C4-2B (cell line): ENCODE measurements around the gene RRAS2.
"Not testable (repeated sequence)": the region's sequence is repeated elsewhere in the genome, so short reads cannot be mapped to it uniquely, and the experiment has no call there.

ENCODE experiments used
- H3K27ac ChIP-seq: fragments of 450-650 bp; 2 replicates; pipeline ENCODE4 v1.5.1; 2017
- ZFX ChIP-seq: fragments of 450-650 bp; IDR thresholded peaks from 2 replicates; pipeline ENCODE4 v1.6.1; 2017
- TF ChIP-seq, protein P1 (sequence below): fragments of 450-650 bp; conservative IDR thresholded peaks from 2 replicates; pipeline ENCODE4 v1.5.1; 2017; ENCODE audit warnings: mild to moderate bottlenecking

RRAS2 gene

DNA sequence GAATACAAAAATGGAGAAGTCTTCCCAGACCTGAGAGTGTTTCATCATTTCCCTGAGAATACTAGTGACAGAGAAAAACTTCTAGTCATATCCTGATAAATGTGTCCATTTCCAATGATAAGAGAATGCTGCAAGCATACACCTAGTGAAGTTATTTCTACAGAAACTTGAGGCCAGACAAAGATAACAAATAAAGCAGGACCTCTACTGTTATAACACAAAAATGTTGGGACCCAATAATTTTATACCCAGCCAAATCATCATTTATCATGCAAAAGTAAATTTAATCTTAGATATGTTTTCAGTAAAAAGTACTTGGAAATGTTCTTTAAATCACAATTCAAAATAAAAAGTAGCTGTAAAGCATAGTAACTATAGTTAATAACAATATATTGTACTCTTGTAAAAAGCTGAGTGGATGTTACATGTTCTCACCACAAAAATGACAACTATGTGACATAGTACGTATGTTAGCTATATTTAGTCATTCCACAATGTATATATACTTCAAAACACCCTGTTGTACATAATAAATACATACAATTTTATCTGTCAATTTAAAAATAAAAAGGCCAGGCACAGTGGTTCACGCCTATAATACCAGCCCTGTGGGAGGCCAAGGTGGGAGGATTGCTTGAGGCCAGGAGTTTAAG is 12.6 kb downstream of the RRAS2 start:
- H3K27ac ChIP-seq = no peak overlapping the region
- TF ChIP-seq, protein P1, sequence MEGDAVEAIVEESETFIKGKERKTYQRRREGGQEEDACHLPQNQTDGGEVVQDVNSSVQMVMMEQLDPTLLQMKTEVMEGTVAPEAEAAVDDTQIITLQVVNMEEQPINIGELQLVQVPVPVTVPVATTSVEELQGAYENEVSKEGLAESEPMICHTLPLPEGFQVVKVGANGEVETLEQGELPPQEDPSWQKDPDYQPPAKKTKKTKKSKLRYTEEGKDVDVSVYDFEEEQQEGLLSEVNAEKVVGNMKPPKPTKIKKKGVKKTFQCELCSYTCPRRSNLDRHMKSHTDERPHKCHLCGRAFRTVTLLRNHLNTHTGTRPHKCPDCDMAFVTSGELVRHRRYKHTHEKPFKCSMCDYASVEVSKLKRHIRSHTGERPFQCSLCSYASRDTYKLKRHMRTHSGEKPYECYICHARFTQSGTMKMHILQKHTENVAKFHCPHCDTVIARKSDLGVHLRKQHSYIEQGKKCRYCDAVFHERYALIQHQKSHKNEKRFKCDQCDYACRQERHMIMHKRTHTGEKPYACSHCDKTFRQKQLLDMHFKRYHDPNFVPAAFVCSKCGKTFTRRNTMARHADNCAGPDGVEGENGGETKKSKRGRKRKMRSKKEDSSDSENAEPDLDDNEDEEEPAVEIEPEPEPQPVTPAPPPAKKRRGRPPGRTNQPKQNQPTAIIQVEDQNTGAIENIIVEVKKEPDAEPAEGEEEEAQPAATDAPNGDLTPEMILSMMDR = no peak
- TF ChIP-seq ZFX = no peak

GRCh38 chr11:14345668-14346067 is 13.3 kb downstream of the RRAS2 start:
- H3K27ac ChIP-seq = no peak overlapping the region
- TF ChIP-seq ZFX = no peak

DNA sequence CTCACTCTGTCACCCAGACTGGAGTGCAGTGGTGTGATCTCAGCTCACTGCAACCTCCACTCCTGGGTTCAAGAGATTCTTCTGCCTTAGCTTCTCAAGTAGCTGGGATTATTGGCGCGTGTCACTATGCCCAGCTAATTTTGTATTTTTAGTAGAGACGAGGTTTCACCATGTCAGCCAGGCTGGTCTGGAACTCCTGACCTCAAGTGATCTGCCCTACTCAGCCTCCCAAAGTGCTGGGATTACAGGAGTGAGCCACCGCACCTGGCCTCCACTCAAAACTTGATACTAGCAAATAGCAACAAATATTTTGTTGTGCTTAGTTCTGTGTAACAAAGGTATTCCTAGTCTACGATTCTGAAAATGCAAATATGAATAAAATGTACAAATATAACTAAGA is 14.0 kb downstream of the RRAS2 start:
- not testable (repeated sequence) for H3K27ac ChIP-seq

DNA sequence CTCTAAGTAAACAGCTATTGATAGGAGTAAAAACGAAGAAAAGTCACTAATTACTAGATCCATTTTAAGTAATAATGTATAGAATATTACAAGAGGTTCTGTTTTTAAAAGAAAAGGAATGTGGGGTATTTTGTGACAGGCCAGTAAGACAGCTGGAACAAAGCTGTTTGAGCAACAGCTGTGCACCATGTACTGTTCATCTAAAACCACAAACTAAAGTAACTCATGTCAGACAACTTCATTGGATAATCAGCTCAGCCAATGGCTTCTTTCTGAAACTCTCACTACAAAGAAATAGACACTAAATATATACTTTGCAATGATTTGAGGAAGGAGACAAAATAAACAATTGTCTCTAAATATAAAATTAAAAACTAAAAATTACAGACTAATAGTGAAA is 16.1 kb downstream of the RRAS2 start:
- TF ChIP-seq ZFX = no peak
- TF ChIP-seq, protein P1 = no peak
- no peak overlapping the region for H3K27ac ChIP-seq

GRCh38 chr11:14341968-14342367 is 17.0 kb downstream of the RRAS2 start:
- no peak for TF ChIP-seq ZFX
- TF ChIP-seq, protein P1 = no peak
- no peak overlapping the region for H3K27ac ChIP-seq

DNA sequence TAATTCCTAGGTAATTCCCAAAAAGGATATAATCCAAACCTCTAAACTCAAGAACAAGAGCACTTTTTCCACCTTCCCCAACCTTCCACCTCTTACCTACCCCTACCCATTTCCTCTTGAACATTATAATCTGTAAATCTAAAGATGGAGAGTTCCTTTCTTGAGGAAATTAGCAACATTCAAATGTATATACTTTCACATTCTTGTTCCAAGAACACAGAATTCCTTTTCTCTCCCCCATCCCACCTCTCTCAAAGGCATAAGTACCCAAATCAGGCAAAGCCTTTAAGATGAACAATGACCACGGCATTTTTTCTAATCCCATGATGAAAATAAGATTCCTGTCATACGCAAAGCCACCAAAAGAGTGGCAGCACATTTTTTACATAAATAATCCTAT is 18.3 kb downstream of the RRAS2 start:
- no peak overlapping the region for H3K27ac ChIP-seq
- TF ChIP-seq, protein P1 = no peak
- no peak for TF ChIP-seq ZFX

GRCh38 chr11:14339356-14339755 is 19.6 kb downstream of the RRAS2 start:
- H3K27ac ChIP-seq = no peak overlapping the region
- no peak for TF ChIP-seq ZFX
- TF ChIP-seq, protein P1 = no peak

DNA sequence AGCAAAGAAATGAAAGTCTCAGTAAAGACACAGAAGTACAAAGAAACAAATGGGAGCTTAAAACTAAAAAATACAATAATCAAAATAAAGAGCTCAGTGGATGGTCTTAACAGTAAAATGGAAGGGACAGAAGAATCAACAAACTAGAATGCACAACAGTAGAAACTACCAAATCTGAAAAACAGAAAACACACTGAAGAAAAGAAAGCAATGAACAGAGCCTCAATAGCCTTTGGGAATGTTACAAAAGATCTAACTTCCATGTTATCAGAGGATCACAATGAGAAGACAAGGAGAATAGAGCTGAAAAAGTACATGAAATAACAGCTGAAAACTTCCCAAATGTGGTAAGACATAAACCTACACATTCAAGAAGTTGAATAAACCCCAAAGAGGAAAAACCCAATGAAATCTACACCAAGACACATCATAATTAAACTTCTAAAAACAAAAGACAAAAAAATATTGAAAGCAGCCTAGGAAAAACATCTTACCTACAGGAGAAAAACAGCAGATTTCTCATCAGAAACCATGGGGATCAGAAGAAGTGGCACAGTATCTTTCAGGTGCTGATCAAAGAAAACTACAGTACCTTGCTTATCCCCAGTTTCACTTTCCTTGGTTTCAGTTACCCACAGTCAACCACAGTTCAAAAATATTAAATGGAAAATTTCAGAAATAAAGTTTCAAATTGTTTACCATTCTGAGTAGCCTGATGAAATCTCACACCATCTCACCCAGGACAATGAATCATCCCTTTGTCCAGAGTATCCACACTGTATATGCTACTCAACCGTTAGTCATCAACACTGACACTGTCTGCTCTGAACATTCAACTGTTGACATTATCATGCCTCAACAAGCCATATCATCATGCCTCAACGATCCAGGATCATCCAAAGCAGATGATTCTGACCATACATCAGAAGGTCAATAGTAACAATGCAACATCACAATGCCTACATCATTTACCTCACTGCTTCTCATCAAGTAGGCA is 22.2 kb downstream of the RRAS2 start:
- TF ChIP-seq, protein P1 = no peak
- TF ChIP-seq ZFX = no peak
- no peak overlapping the region for H3K27ac ChIP-seq
